Ovary (tissue), 3 donors: Measurements from ENCODE around the gene ZBTB43.

Source experiments
- CTCF ChIP-seq, 3 donors: fragments of 450-650 bp in 2 of 3; fragments of 200-600 bp in 1 of 3; IDR thresholded peaks; one replicate each; pipeline versions ENCODE4 v1.5.1 to v1.8.0; 2016 to 2022; ENCODE audit warnings: antibody characterized with exemption in 3 of 3, mild to moderate bottlenecking in 1 of 3
- EP300 ChIP-seq: sonication (generic); formaldehyde crosslinking; IDR thresholded peaks from one replicate; pipeline ENCODE4 v1.6.1; 2017; ENCODE audit warnings: antibody characterized with exemption
- POLR2A ChIP-seq: fragments of 450-650 bp; IDR thresholded peaks from one replicate; pipeline ENCODE4 v1.6.1; 2017; ENCODE audit warnings: antibody characterized with exemption, mild to moderate bottlenecking, moderate library complexity
- donor health status: DM: no; HTN: no; CAD: no.

- TF ChIP-seq CTCF (IDR thresholded peaks at IDR 0.05): no peak
- TF ChIP-seq POLR2A: no peak
- TF ChIP-seq EP300: no peak
Observed at GRCh38 chr9:126874546-126875314, 69.9 kb downstream of the ZBTB43 start.
